ENCODE data around the gene PSMA6. TPM values are rescaled to one million over a fixed set of nuclear protein-coding genes. Genes with fewer than 3 reads are reported as not detected.

The PSMA6 gene
- total and polyA plus RNA-seq, 2 of the 13 experiments (the other 11 are each of a cell fraction or from before 2014, with no cell fraction given): 525 to 1,109 TPM

GRCh38 chr14:35336494-35337268, 44.5 kb downstream of the PSMA6 start (continued):
- TF ChIP-seq ZNF781 (CRISPR knock-in tag; IDR thresholded peaks at IDR 0.05; ENCODE audit: borderline replicate concordance, not compliant biosample characterization): peak; percentile 96
- TF ChIP-seq, protein P1, sequence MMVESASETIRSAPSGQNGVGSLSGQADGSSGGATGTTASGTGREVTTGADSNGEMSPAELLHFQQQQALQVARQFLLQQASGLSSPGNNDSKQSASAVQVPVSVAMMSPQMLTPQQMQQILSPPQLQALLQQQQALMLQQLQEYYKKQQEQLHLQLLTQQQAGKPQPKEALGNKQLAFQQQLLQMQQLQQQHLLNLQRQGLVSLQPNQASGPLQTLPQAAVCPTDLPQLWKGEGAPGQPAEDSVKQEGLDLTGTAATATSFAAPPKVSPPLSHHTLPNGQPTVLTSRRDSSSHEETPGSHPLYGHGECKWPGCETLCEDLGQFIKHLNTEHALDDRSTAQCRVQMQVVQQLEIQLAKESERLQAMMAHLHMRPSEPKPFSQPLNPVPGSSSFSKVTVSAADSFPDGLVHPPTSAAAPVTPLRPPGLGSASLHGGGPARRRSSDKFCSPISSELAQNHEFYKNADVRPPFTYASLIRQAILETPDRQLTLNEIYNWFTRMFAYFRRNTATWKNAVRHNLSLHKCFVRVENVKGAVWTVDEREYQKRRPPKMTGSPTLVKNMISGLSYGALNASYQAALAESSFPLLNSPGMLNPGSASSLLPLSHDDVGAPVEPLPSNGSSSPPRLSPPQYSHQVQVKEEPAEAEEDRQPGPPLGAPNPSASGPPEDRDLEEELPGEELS (CRISPR knock-in tag; IDR thresholded peaks at IDR 0.05): peak; percentile 99
- peak; percentile 91 for TF ChIP-seq ZNF639 (CRISPR knock-in tag; conservative IDR thresholded peaks at IDR 0.05)
- TF ChIP-seq ZNF691 (CRISPR knock-in tag; IDR thresholded peaks at IDR 0.05; ENCODE audit: borderline replicate concordance, low read depth): peak; percentile 100
- TF ChIP-seq SETDB1 (CRISPR knock-in tag; IDR thresholded peaks at IDR 0.05; ENCODE audit: borderline replicate concordance): no peak
- TF ChIP-seq, protein P2, sequence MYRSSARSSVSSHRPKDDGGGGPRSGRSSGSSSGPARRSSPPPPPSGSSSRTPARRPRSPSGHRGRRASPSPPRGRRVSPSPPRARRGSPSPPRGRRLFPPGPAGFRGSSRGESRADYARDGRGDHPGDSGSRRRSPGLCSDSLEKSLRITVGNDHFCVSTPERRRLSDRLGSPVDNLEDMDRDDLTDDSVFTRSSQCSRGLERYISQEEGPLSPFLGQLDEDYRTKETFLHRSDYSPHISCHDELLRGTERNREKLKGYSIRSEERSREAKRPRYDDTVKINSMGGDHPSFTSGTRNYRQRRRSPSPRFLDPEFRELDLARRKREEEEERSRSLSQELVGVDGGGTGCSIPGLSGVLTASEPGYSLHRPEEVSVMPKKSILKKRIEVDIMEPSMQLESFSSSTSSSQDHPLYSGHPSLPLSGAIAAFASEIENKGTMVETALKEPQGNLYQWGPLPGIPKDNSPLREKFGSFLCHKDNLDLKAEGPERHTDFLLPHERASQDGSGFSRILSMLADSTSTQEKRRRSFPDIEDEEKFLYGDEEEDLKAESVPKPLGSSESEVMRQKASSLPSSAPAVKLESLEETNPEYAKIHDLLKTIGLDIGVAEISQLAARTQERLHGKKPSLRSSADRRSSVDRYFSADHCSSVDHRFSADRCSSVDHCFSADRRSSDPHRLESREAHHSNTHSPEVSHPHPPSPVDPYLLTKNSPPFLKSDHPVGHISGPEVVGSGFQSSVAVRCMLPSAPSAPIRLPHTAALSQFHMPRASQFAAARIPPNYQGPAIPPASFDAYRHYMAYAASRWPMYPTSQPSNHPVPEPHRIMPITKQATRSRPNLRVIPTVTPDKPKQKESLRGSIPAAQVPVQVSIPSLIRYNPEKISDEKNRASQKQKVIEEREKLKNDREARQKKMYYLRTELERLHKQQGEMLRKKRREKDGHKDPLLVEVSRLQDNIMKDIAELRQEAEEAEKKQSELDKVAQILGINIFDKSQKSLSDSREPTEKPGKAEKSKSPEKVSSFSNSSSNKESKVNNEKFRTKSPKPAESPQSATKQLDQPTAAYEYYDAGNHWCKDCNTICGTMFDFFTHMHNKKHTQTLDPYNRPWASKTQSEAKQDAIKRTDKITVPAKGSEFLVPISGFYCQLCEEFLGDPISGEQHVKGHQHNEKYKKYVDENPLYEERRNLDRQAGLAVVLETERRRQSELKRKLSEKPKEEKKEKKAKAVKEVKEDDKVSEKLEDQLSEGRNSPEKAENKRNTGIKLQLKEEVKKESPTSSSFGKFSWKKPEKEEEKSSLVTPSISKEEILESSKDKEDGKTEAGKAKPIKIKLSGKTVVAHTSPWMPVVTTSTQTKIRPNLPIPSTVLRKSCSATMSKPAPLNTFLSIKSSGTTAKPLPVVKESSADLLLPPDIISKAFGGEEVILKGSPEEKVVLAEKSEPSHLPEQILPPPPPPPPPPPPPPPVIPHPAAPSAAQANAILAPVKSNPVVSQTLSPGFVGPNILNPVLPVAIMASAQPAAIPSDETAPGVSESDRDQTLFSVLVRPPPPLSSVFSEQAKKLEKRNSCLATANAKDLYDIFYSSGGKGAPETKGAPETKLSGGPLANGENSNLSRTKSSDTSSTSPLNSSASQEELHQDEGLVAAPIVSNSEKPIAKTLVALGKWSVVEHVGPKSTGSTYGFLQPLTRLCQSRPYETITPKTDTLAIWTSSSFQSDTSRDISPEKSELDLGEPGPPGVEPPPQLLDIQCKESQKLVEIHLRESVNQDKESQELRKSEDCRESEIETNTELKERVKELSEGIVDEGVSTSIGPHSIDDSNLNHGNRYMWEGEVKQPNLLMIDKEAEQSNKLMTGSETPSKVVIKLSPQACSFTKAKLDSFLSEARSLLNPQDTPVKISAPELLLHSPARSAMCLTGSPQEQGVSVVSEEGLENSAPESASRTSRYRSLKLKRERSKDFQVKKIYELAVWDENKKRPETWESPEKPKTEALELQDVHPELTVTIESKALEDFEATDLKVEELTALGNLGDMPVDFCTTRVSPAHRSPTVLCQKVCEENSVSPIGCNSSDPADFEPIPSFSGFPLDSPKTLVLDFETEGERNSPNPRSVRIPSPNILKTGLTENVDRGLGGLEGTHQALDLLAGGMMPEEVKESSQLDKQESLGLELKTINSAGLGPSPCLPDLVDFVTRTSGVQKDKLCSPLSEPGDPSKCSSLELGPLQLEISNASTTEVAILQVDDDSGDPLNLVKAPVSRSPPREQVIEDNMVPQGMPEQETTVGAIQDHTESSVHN (CRISPR knock-in tag; IDR thresholded peaks at IDR 0.05): peak; percentile 100
- TF ChIP-seq ZNF644 (CRISPR knock-in tag; IDR thresholded peaks at IDR 0.05; ENCODE audit: low read depth): peak; percentile 97
- TF ChIP-seq TCF7 (IDR thresholded peaks at IDR 0.05; ENCODE audit: low read depth): no peak
- TF ChIP-seq MATR3 (CRISPR knock-in tag; IDR thresholded peaks at IDR 0.05): peak; percentile 75; the same call in 1 of the 2 replicates
- TF ChIP-seq FOXA1 (IDR thresholded peaks at IDR 0.05): no peak
- TF ChIP-seq FOXA1 (CRISPR knock-in tag; IDR thresholded peaks at IDR 0.05): peak; percentile 87
- no peak for TF ChIP-seq ZNF75D (CRISPR knock-in tag; IDR thresholded peaks at IDR 0.05; ENCODE audit: borderline replicate concordance)
- TF ChIP-seq RBAK (CRISPR knock-in tag; IDR thresholded peaks at IDR 0.05): peak; percentile 31; the same call in 1 of the 2 replicates
- peak; percentile 85 for TF ChIP-seq ATF3 (CRISPR knock-in tag; IDR thresholded peaks at IDR 0.05)
- peak; percentile 88; the same call in 1 of the 2 replicates for TF ChIP-seq ZNF557 (CRISPR knock-in tag; IDR thresholded peaks at IDR 0.05)
- no peak for TF ChIP-seq HNRNPH1 (optimal IDR thresholded peaks at IDR 0.05; ENCODE audit: low read depth, low read length)
- peak; percentile 95 for TF ChIP-seq DMAP1 (CRISPR knock-in tag; IDR thresholded peaks at IDR 0.05)
